Spleen (tissue), 7 donors: ENCODE results near the gene ADGRD1.

Experiments used
- POLR2A ChIP-seq, 3 donors: fragments of 450-650 bp; IDR thresholded peaks; one replicate each; pipeline ENCODE4 v1.5.1; 2017; ENCODE audit warnings: antibody characterized with exemption in 3 of 3, mild to moderate bottlenecking in 1 of 3
- POLR2AphosphoS5 ChIP-seq, 3 donors: sonication (generic); formaldehyde crosslinking; IDR thresholded peaks; one replicate each; pipeline ENCODE4 v1.5.1; 2017; ENCODE audit warnings: antibody characterized with exemption in 3 of 3
- TF ChIP-seq, protein P1 (sequence below), 11 experiments: fragments of 200-600 bp in 7 of 11; fragments of 450-650 bp in 4 of 11; sonication (generic) in 4 of 11; IDR thresholded peaks in 8 of 11; conservative IDR thresholded peaks in 3 of 11; 1 replicate in 7 of 11; 2 replicates in 4 of 11; pipeline versions ENCODE4 v1.4.0 to v1.8.0; 2016 to 2021; ENCODE audit warnings: antibody characterized with exemption in 11 of 11, inconsistent platforms in 4 of 11, mild to moderate bottlenecking in 1 of 11
- donor health status: DM: no; HTN: no; CAD: no; lungs with moderate emphysema.
- donor health status: DM: no; HTN: no; CAD: no.
- donor health status: DM: no; HTN: no; CAD: no.

DNA sequence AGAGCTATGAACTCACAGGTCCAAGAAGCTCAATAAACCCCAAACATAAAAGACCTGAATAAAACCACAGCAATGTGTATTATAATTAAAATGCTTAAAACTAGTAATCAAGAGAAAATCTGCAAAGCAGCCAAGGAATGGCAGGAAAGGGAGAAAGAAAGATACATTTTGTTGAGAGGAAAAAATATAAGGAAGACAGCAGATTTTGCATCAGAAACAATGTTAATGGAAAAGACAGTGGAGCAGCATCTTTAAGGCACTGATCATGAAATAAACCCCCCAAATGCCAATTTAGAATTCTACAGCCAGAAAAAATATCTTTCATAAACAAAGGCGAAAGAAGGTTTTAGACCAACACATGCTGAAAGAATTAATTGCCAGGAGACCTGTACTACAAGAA, 42.5 kb upstream of the ADGRD1 start:
- TF ChIP-seq, protein P1, sequence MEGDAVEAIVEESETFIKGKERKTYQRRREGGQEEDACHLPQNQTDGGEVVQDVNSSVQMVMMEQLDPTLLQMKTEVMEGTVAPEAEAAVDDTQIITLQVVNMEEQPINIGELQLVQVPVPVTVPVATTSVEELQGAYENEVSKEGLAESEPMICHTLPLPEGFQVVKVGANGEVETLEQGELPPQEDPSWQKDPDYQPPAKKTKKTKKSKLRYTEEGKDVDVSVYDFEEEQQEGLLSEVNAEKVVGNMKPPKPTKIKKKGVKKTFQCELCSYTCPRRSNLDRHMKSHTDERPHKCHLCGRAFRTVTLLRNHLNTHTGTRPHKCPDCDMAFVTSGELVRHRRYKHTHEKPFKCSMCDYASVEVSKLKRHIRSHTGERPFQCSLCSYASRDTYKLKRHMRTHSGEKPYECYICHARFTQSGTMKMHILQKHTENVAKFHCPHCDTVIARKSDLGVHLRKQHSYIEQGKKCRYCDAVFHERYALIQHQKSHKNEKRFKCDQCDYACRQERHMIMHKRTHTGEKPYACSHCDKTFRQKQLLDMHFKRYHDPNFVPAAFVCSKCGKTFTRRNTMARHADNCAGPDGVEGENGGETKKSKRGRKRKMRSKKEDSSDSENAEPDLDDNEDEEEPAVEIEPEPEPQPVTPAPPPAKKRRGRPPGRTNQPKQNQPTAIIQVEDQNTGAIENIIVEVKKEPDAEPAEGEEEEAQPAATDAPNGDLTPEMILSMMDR (IDR thresholded peaks at IDR 0.05 in 8 of 11, conservative IDR thresholded peaks at IDR 0.05 in 3 of 11) = no peak
- TF ChIP-seq POLR2A (IDR thresholded peaks at IDR 0.05) = no peak
- TF ChIP-seq POLR2AphosphoS5 (IDR thresholded peaks at IDR 0.05) = no peak
